Stimulated activated naive CD8-positive, alpha-beta T cell treated with anti-CD3 and anti-CD28 coated beads, Interleukin-15, Interleukin-2, amounts not matched to agents 100 U/mL and 50 U/mL, for 24 hours (primary cell): ENCODE measurements around the gene ASIC2.

Experiments
- ATAC-seq: fragments of 150-1000 bp; cut with Tn5 transposase; one replicate; pipeline ENCODE4 v1.10.0; 2021
- DNase-seq: peaks from one replicate; pipeline ENCODE4 v3.0.0; 2021

ASIC2 gene

GRCh38 chr17:33202796-33203495, 90.1 kb downstream of the ASIC2 start:
- DNase-seq (no peak), ATAC-seq (peak; percentile 19)

- ATAC-seq (no peak), DNase-seq (no peak)
Observed at GRCh38 chr17:33202021-33202420, 91.1 kb downstream of the ASIC2 start.

- DNase-seq = no peak
- ATAC-seq = no peak
Observed at GRCh38 chr17:33201283-33201682, 91.8 kb downstream of the ASIC2 start.

- DNase-seq (no peak), ATAC-seq (no peak)
Observed at GRCh38 chr17:33200587-33200986, 92.5 kb downstream of the ASIC2 start.

GRCh38 chr17:33199571-33200510, 93.3 kb downstream of the ASIC2 start:
- no peak for DNase-seq
- no peak for ATAC-seq

- DNase-seq (no peak), ATAC-seq (no peak)
Observed at GRCh38 chr17:33198954-33199353, 94.1 kb downstream of the ASIC2 start.

GRCh38 chr17:33197342-33197741, 95.8 kb downstream of the ASIC2 start:
- DNase-seq (no peak), ATAC-seq (no peak)

- DNase-seq (no peak), ATAC-seq (no peak)
Observed at GRCh38 chr17:33196883-33197282, 96.2 kb downstream of the ASIC2 start.

GRCh38 chr17:33192951-33193911, 99.9 kb downstream of the ASIC2 start:
- ATAC-seq (no peak), DNase-seq (no peak)

- DNase-seq = no peak
- ATAC-seq = no peak
Observed at GRCh38 chr17:33183487-33184026, 109.5 kb downstream of the ASIC2 start.

- DNase-seq (no peak), ATAC-seq (no peak)
Observed at GRCh38 chr17:33179151-33179550, 113.9 kb downstream of the ASIC2 start.

GRCh38 chr17:33178681-33179080, 114.4 kb downstream of the ASIC2 start:
- no peak for ATAC-seq
- no peak for DNase-seq

- ATAC-seq (no peak), DNase-seq (no peak)
Observed at GRCh38 chr17:33175562-33175961, 117.5 kb downstream of the ASIC2 start.

- DNase-seq = no peak
- no peak for ATAC-seq
Observed at GRCh38 chr17:33171931-33172330, 121.2 kb downstream of the ASIC2 start.

- no peak for ATAC-seq
- no peak for DNase-seq
Observed at GRCh38 chr17:33169580-33170285, 123.4 kb downstream of the ASIC2 start.

- ATAC-seq (no peak), DNase-seq (no peak)
Observed at GRCh38 chr17:33167736-33168135, 125.4 kb downstream of the ASIC2 start.

GRCh38 chr17:33166472-33166871, 126.6 kb downstream of the ASIC2 start:
- ATAC-seq (no peak), DNase-seq (no peak)

- no peak for ATAC-seq
- DNase-seq = no peak
Observed at GRCh38 chr17:33164169-33164881, 128.8 kb downstream of the ASIC2 start.

GRCh38 chr17:33163533-33164168, 129.4 kb downstream of the ASIC2 start:
- no peak for ATAC-seq

GRCh38 chr17:33154869-33155455, 138.1 kb downstream of the ASIC2 start:
- DNase-seq = no peak
- no peak for ATAC-seq

More at GRCh38 chr17:33163533-33164168, 129.4 kb downstream of the ASIC2 start:
- DNase-seq = no peak
